ES-I3 (cell line): ENCODE data around the gene PRDX6.

Experiments
- H3K36me3 ChIP-seq: 2 replicates; pipeline ENCODE4 v1.6.1; 2013; ENCODE audit warnings: mild to moderate bottlenecking, low read length, control low read depth, moderate library complexity; ENCODE audit not compliant: insufficient read depth
- H3K4me1 ChIP-seq: 2 replicates; pipeline ENCODE4 v1.6.1; 2013; ENCODE audit warnings: mild to moderate bottlenecking, control low read depth, low read length; ENCODE audit not compliant: insufficient read depth
- H3K9ac ChIP-seq: 2 replicates; pipeline ENCODE4 v1.6.1; 2013; ENCODE audit warnings: low read depth, mild to moderate bottlenecking, low read length, moderate library complexity
- H3K9me3 ChIP-seq: 2 replicates; pipeline ENCODE4 v1.6.1; 2013; ENCODE audit warnings: mild to moderate bottlenecking, low read length, moderate library complexity; ENCODE audit not compliant: control insufficient read depth, insufficient read depth

The PRDX6 gene

GRCh38 chr1:173527151-173527826 is 50.2 kb downstream of the PRDX6 start:
- Histone ChIP-seq H3K9me3 (no peaks in the 10 kb centered on the region), H3K4me1 (peaks cover 35% of the 10 kb centered on the region), H3K36me3 (no peaks in the 10 kb centered on the region), H3K9ac (no peak overlapping the region)

DNA sequence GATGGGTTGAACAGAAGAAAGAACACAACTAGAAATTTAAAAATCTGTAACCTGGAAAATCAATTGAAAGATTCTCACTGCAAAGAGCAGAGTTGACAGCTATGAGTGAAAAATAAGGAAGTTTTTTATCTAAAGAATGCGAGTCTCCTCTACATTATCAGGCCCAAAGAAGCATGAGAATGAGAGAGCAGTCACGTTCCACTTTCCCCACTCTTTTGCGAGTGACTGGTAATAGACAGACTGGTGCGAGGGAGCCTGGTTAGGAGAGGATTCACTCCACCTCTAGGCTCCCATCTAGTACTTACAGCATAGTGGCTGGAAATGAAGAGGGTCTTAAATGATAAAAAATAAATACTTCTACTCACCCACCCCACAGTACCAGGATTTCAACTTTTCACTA is 52.0 kb downstream of the PRDX6 start:
- H3K9ac ChIP-seq = no peak overlapping the region
- H3K9me3 ChIP-seq = no peaks in the 10 kb centered on the region
- H3K4me1 ChIP-seq = peaks cover 35% of the 10 kb centered on the region
- H3K36me3 ChIP-seq = no peaks in the 10 kb centered on the region

DNA sequence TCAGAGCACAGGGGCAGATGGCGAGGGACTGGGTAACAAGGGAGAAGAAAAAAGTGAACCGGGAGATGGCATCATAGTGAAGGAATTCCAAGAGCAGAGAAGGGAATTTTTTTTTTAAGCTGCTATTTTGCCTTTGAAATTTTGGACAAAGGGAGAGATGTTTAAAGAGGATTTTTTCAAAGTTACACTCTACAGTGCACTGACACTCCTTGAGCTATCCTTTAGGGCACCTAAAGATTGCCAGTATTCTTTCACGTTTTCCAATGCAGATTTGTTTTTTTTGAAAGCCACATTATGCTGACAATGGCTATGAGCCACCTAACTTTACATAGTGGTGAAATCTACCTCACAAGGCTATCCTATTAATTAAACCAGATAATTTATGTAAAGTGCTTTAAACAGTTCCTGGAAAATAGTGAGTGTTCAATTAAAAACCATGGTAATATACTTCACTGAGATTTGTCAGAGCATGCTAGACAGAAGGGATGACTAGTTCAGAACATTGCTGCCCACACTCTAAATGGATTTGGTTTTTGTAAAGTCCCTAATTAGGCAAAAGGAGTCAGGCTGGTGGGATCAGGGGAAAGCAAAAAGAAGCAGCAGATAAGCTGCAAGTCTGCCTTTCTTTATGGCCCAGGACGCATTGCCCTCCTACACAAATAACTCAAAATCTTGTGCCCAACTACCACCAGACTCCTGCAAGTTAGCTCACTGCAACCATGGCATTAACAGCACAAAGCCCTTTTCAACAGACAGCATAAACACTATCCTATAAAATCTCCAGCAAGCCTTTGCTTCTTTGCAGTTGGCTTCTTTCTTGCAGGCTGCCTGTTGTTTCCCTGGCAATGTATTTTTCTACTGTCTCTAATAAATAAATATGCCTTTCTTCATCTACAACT is 53.9 kb downstream of the PRDX6 start:
- Histone ChIP-seq H3K9me3 (no peaks in the 10 kb centered on the region), H3K36me3 (no peaks in the 10 kb centered on the region), H3K4me1 (peaks cover 35% of the 10 kb centered on the region), H3K9ac (no peak overlapping the region)

- Histone ChIP-seq H3K36me3 (no peaks in the 10 kb centered on the region), H3K9ac (no peak overlapping the region), H3K4me1 (peaks cover 35% of the 10 kb centered on the region), H3K9me3 (no peaks in the 10 kb centered on the region)
Measured at GRCh38 chr1:173532237-173532636, 55.1 kb downstream of the PRDX6 start.

DNA sequence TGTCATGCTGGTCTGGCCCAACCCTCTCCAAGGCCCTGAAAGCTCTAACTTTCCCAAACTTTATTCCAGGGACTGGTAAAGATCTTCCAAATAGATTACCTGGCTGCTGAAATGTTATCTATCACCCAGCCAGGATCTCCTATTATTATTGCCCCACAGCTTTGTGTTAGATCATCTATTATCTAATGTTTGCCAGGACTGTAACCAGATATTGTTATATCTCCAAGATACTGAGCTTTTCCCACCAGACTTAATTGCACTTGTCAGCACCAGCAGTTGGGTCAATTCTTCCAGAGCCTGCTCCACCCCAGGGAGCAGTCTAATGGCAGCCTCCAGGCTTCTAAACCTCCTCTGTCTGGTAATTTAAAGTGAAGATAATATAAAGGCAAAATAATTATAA is 59.1 kb downstream of the PRDX6 start:
- Histone ChIP-seq H3K4me1 (peaks cover 5% of the 10 kb centered on the region; the same call in 1 of the 2 replicates), H3K9ac (no peak overlapping the region), H3K36me3 (no peaks in the 10 kb centered on the region), H3K9me3 (no peaks in the 10 kb centered on the region)
